KG1 (cell line): ENCODE data around the gene SPANXB1.
"Not testable (repeated sequence)": the region's sequence is repeated elsewhere in the genome, so short reads cannot be mapped to it uniquely, and the experiment has no call there.

Source experiments
- DNase-seq: peaks from one replicate; lab custom pipeline; 2025; lab: John Stamatoyannopoulos, UW

Gene SPANXB1, protein sequence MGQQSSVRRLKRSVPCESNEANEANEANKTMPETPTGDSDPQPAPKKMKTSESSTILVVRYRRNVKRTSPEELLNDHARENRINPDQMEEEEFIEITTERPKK

DNA sequence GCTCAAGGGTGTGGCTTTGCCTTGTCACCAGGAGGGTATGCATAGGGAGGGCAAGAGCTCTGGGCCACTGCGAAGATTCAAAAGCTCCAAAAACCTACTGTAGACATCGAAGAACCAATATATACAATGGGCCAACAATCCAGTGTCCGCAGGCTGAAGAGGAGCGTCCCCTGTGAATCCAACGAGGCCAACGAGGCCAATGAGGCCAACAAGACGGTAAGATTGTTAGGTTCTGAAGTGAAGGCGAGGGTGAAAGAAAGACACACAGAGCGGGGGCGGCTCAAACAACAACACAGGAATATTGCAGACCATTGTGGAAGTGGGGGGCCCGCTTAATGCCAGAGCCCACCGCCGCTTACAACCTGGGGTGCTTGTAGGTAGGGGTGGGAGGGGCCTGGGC lies at the start of gene SPANXB1:
Gene SPANXB1 (plus strand): TSS at position 27 of the 400 bp plus-strand sequence. CDS start 100 bp downstream, at position 127.
- DNase-seq = not testable (repeated sequence)

DNA sequence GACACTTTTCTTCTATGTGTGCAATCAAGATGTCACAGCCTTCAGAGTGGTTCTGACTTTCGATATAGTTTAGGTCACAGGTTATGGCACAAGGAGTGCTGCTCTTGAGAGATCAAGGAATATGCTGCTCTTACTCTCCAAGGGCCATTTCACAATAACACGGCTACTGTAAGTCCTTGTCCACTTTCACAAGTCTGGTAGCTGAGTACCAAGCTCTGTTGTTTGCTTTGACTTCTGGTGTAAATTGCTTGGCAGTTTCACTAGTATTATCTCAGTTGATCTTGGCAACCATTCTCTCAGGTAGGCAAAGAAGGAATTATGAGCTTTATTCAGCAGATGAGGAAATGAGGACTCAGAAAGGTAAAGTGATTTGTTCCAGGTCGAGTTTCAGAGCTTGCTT lies 35.4 kb upstream of the SPANXB1 start:
- DNase-seq = no peak

DNA sequence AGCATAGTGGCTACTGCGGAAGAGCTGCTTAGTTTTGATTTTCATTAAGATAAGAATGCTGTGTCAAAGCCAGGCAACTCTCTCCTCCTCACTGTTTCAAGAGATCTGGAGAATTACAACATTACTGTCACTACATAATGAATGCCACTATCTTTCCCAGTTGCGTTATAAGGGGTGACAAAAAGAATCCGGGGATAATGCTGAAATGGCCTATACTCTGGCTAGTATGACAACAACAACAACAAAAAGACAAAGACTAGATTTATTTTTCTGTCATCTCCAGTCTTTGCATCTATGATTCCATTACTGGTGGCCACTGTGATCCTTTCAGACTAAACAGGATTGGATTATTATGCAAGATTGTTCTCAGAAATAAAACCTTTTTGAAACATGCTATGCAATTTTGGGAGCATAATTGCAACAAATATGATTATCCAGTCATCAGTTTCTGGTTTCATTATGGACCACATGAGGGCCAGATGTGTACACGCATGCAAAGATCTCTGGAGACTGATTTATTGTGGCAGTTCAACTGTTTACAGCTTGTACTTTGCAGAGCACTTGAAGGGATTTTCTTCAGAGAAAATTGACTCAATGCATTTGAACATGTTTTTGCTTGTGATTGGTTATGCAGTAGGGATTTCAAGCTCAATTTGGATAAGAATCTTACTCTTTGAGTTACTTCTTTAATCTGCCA lies 31.1 kb upstream of the SPANXB1 start:
- no peak for DNase-seq

DNA sequence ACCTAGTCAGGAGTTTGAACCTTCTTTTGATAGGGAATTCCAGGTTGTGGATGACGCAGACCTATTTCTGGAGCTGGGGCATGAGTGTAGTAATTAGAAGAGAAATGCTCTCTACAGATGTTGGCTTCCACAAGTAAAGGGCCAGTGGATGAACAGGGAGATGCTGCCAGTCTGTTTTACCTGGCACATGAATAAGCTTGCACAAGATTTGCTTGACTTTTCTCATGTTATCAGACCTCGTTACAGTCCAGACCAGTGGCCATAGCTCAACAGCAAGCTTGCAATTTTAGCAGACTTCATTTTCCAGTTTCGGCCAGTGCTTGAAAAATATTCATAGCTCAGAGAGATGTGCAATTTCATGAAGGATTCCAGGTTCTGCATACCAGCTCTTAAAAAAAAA lies 26.9 kb upstream of the SPANXB1 start:
- DNase-seq = no peak

DNA sequence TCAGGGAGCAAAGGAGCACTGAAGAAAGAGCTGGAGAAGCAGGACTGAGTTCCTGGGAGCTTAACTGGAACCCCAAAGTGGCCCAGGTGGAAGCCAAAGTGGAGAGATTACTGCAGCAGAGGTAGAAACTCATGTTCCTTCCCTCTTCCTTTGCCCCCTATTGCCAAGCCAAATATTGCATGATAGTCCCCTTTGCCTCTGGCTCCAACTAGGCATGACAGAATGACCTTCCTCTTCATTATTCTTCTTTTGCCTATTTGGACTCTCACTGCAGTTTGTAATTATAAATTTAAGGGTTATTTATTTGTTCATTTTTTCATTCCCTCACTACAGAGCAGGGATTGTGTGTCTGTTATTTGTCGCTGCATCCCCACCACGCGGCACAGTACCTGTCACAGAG lies 22.1 kb upstream of the SPANXB1 start:
- no peak for DNase-seq

DNA sequence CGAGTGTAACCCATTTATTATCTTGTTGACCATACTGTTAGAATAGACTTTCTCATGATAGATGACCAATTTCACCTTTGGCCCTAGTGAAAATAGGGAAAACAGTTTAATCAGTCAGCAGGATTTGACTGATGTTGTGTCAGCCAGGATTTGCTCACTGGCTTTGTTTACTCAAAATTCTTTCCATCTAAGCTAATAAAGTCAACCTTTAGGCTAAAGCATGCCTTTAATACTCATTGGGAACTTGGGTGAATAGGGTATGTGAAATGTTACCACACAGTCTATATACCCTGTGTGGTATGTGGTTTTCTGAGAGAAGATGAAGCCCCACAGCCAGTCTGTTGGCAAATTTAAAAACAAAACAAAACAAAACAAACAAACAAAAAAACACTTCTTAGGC lies 18.7 kb upstream of the SPANXB1 start:
- DNase-seq = no peak

DNA sequence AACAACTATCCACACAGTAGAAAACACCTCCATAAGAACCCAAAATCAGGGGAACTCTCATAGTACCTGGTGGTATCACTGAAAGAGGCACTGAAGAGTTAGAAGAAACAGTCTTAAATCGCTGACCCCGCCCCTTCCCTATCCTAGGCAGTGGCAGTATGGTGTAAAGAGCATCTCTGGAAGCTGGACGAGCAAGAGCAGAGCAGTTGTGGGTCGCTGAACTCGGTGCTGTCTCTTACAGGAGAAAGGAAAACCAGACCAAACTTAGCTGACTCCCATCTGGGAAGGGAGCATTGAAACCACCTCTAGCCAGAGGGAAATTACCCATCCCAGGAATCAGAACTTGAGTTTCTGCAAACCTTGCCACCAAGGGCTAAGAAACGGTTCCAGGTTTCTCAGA lies 2.8 kb downstream of the SPANXB1 start:
- not testable (repeated sequence) for DNase-seq

DNA sequence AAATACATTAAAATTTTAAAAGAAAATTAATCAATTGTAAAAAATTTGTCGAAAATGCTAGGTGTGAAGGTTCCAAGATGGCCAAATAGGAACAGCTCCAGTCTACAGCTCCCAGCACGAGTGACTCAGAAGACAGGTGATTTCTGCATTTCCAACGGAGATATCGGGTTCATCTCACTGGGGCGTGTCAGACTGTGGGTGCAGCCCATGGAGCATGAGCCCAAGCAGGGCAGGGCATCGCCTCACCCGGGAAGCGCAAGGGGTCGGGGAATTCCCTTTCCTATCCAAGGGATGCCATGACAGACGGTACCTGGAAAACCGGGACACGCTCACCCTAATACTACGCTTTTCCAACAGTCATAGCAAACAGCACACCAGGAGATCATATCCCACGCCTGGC lies 41.9 kb downstream of the SPANXB1 start:
- not testable (repeated sequence) for DNase-seq

DNA sequence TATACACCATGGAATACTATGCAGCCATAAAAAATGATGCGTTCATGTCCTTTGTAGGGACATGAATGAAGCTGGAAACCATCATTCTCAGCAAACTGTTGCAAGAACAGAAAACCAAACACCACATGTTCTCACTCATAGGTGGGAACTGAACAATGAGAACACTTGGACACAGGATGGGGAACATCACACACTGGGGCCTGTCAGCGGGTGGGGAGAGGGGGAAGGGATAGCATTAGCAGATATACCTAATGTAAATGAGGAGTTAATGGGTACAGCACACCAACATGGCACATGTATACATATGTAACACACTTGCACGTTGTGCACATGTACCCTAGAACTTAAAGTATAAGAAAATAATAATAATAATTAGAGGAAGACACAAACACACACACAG lies 47.5 kb downstream of the SPANXB1 start:
- not testable (repeated sequence) for DNase-seq

DNA sequence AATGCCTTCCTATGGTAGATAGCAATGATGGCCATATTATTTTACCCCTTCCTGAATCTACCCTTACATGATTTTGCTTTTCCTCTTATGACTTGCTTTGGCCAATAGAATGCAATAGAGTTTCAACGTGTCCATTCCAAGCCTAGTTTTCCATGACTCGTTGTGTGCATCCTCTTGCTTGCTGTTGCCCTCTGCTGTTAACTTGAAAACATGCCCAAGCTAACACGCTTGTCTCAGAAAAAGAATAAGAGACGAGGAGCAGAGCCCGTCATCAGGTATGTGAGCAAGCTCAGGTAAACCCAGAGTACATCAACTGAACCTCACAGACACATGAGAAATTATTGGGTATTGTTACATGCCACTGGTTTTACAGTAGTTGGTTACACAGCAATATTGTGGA lies 49.7 kb downstream of the SPANXB1 start:
- DNase-seq = not testable (repeated sequence)
